Fibroblast of lung (primary cell): Measurements from ENCODE around the gene PPP5C.

ENCODE experiments used
- EZH2 ChIP-seq: IDR thresholded peaks from 2 replicates; pipeline ENCODE4 v1.5.1; 2012; ENCODE audit warnings: low read length, control low read depth, mild to moderate bottlenecking; ENCODE audit errors: missing control alignments
- TF ChIP-seq, protein P1 (sequence below), 2 donors: IDR thresholded peaks in 1 of 2; conservative IDR thresholded peaks in 1 of 2; 1 replicate in 1 of 2; 2 replicates in 1 of 2; pipeline ENCODE4 v1.5.1; 2011 to 2012; ENCODE audit warnings: low read length in 2 of 2, control low read depth in 1 of 2, inconsistent platforms in 1 of 2, low read depth in 1 of 2, mild to moderate bottlenecking in 1 of 2

DNA sequence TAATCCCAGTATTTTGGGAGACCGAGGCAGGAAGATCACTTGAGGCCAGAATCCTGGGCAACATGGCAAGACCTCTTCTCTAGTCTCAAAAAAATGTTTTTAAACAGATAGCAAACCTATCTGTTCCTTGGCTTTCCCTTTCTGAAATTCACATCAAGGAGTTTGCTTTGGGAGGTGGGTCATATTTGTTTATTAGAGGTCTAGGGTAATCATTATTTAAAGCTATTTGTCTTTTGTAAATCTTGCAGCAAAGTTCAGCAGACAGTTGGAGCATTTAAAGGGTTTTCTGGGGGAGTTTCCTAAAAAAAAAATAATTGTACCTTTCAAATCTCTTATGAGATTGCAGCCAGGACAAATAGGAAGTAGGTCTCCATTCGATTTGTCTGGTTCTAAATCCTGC, 17.5 kb downstream of the PPP5C start:
- TF ChIP-seq, protein P1, sequence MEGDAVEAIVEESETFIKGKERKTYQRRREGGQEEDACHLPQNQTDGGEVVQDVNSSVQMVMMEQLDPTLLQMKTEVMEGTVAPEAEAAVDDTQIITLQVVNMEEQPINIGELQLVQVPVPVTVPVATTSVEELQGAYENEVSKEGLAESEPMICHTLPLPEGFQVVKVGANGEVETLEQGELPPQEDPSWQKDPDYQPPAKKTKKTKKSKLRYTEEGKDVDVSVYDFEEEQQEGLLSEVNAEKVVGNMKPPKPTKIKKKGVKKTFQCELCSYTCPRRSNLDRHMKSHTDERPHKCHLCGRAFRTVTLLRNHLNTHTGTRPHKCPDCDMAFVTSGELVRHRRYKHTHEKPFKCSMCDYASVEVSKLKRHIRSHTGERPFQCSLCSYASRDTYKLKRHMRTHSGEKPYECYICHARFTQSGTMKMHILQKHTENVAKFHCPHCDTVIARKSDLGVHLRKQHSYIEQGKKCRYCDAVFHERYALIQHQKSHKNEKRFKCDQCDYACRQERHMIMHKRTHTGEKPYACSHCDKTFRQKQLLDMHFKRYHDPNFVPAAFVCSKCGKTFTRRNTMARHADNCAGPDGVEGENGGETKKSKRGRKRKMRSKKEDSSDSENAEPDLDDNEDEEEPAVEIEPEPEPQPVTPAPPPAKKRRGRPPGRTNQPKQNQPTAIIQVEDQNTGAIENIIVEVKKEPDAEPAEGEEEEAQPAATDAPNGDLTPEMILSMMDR (conservative IDR thresholded peaks at IDR 0.05 in 1 of 2, IDR thresholded peaks at IDR 0.05 in 1 of 2; ENCODE audit: low read depth in 1 of 2, low read length in 2 of 2), result no peak
- TF ChIP-seq EZH2, result no peak
